COLO668 (cell line): ENCODE measurements around the gene RRBP1.
"Not testable (repeated sequence)": the region's sequence is repeated elsewhere in the genome, so short reads cannot be mapped to it uniquely, and the experiment has no call there.

ENCODE experiments used
- DNase-seq: peaks from one replicate; lab custom pipeline; 2025; ENCODE audit not compliant: unreplicated experiment; lab: John Stamatoyannopoulos, UW

RRBP1 gene

DNA sequence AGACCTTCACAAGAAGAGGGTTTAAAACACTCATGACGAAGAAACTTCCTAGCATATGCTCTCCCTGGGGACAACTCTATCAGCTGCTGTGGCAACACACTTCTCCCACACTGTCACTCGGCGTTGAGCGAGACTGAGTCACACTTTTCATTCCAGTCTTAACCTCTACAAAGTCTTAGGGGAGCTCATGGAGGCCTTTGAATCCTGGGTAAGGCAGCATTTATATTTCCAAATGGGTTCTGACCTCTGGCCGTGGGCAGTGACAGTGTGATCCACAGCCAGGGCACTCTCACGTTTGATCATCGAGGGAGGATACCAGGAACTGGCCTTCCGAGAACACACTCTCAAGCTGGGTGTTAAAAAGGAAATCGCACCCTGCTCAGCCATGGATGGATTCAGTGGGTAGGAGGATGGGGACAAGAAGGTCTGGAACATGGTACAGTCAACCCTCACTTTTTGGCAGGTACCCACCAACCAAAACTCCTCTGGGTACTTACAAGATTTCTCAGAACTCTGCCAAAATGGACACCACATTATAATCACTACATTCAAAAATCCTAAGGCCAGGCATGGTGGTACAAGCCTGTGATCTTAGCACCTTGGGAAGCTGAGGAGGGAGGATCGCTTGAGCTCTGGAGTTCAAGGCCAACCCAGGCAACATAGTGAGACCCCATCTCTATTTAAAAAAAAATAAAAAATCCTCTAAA is 19.6 kb downstream of the RRBP1 start:
- no peak for DNase-seq

DNA sequence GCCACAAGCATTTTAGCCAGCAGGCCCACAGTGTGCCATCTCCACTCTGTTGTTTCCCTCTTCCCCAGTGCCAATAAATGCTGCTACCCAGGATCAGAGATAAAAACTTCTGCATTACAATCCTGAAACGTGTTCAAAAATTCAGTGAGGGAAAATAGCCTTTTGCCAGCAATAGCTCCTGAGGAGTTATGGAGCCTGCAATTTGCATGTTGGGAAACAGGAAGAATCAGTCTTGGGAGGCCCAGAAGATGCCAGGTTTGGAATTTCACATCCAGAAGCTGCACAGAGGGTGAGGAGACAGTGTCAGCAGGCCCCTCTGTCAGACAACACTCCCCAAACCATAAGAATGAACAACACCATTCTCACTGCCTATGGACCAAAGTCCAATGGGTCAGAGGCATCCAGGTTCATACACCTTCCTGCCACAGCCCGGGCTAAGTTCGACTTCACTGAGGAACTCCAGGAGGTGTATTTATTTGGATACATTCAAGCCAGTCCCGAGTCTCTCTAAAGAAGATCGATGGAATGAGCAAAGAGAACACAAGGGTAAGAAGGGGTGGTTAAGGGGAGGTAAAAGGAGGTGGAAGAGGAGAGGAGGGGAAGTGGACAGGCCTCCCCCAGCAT is 20.8 kb downstream of the RRBP1 start:
- no peak for DNase-seq

DNA sequence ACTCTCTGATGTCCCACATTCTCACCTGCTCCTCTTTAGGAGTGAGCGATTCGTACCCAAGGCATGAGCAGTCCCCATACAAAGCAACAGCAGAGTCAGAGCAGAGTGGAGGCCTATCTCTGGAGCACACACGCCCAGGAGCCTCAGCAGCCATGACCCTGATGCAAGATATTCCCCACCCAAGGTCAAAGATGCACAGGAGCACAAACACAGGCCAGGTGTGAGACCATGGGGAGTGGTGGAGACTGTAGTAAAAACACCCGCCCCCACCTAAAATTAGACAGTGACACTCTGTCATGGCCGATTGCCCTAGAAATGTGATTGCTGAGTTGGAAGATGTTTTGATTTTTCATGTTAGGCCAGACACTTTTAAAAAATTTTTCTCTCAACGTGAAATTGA is 21.4 kb downstream of the RRBP1 start:
- DNase-seq = no peak

DNA sequence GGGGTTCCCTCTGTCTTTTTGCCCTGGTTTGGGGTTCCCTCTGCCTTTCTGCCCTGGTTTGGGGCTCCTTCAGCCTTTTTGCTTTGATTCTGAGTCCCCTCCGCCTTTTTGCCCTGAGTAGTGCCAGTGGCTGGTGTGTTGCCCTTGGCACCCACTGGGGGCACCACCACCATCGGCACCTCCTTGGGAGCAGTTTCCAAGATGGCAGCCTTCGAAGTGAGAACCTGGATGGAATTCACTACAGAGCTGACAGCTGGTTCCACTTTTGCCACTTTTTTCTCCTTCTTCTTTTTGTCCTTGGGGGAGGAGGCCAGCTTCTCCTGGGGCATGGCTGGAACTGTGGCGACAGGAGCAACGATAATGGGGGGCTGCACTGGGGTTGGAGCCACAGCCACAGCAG is 22.2 kb downstream of the RRBP1 start:
- no peak for DNase-seq

DNA sequence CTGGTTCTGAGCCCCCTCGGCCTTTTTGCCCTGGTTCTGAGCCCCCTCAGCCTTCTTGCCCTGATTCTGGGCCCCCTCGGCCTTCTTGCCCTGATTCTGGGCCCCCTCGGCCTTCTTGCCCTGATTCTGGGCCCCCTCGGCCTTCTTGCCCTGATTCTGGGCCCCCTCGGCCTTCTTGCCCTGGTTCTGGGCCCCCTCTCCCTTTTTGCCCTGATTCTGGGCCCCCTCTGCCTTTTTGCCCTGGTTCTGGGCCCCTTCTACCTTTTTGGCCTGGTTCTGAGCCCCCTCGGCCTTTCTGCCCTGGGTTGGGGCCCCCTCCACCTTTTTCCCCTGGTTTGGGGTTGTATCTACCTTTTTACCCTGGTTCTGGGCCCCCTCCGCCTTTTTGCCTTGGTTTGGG is 22.7 kb downstream of the RRBP1 start:
- not testable (repeated sequence) for DNase-seq

DNA sequence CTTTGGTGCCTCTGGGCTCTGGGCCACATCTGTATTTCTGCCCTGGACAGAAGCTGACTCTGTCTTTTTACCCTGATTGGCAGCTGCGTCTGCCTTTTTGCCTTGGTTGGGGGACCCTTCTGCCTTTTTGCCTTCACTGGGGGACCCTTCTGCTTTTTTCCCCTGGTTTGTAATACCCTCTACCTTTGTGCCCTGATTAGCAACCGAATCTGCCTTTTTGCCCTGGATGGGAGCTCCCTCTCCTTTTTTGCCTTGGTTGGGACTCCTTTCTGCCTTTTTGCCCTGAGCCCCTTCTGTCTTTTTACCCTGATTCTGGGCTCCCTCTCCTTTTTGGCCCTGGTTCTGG is 23.4 kb downstream of the RRBP1 start:
- DNase-seq = no peak

DNA sequence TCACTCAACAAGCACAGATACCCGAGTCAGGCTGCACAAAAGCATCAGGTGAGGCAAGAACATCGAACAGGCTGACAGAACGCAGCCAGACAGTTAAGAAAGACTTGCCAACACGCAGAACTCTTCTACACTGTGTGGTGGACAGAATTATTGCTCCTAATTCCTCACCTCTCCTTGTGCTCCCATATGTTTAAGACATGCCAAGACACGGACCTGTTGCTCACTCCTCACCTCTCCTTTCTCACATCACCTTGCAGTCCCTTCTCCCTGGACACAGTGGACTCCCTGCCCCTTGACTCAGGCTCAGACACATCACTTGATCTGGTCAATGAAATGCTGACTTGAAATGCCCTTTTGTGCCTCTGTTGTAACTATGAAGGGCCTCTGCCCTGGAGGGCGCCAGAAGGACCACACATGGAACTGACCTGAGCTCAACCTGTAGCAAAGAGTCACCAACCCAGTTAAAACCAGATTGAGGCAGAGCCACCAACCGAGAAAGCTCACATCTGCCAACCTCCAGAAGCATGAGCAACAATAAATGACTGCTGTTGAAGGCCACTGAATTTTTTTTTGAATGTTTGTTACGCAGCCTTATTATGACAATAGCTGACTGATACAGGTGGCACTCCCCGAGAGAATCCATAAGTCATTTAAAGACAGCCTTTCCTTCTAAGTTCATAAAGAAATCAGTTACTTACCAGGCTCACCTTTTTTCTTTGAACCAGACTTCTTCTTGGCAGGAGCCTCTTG is 24.0 kb downstream of the RRBP1 start:
- no peak for DNase-seq

DNA sequence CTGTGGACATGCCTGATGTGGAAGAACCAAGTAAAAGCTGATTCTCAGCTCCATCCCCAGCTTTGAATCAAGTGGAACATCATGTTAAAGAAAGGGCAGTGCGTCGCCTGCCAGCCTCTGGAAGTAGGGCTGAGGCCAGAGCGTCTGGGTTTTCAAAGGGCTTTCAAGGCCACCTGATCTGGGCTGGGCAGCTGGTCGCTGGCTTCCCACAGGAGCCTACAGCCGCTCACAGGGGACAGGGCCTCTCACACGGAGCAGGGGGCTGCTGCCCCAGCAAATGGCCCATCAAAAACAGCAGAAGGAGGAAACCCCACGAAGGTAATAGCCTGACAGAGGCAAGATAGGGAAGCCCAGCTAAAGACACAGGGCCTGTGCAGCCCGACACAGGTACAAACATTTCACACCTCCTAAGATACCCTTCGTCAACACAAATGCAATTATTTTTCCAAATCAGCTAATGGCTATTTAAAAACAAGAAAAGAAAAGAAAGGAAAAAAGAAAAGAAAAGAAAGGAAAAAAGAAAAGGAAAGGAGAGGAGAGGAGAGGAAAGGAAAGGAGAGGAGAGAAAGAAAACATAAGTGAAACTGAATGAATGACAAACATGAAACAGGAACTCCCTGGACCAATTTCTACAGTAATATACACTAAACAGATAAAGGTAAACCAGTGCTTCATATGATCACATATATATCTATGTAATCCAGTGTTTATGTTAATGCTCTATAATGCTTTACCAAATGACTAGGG is 24.8 kb downstream of the RRBP1 start:
- no peak for DNase-seq

DNA sequence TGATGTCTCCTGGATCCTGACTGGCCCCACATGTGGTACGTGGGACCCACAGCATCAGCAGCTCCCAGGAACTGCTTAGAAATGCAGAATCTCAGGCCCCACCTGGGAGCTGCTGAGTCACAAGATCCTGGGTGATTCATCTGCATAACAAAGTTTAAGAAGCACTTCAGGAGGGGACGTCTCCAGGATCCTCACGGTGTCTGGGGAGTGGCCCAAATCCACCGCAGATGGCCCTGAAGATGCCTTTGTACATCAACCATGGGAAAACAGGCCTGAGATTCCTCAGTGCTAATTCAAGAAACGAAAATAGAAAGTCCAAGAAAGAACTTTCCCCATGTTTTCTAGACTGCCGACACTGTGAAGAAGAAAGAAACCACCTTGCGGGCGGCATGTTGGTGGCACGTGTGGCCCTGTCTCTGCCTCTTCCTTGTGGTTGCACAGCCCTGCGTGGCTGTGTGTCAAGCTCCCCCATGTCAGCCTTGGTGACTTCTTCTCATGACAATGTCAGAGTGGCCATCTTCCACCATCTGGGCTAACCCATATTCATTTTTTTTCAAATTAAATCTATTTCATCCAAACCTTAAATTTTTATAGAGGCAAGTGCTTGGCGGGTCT is 26.1 kb downstream of the RRBP1 start:
- DNase-seq = no peak

DNA sequence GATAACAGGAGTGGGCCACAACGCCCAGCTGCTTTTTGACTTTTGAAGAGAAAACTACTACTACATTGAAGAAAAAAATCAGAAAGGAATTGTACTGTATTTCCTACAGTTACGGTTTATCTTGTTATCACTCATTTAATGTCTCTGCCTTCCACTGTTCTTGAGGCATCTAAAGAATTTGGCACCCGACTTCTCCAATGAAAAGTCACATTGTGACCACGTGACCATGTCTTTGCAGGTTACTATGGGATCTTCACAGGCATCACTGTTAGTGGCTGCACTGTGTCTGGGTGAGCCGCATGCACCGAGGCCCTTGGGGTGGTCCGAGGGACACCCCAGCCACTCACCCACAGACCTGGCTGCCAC is 26.8 kb downstream of the RRBP1 start:
- no peak for DNase-seq

DNA sequence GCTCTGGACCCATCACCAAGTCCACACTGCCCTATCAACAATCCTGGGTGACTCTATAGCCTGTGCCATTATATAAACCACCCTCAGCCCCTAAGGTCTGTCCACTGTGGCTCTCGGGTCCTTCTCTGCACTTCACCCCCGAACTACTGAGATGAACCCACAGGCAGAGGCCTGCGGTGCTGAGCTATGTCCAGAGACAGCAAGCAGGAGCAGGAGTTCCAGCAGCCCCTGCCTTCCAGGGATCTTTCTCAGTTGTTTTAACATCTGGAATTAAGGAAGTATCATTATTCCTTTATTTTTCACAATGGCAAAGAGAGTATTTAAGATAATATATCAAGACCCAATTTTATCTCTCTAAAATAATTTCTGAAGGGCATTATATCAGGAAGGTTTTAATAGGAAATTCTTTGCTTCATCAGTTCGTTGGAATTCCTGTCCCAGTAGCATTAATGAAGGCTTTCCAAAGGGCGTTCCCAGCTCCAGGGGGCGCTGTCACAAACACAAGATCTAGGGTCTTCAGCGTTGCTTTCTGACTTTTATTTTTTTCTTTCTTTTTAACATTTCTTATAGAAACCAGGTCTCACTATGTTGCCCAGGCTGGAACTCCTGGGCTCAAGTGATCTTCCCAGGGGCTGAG is 27.3 kb downstream of the RRBP1 start:
- DNase-seq = peak; percentile 23

DNA sequence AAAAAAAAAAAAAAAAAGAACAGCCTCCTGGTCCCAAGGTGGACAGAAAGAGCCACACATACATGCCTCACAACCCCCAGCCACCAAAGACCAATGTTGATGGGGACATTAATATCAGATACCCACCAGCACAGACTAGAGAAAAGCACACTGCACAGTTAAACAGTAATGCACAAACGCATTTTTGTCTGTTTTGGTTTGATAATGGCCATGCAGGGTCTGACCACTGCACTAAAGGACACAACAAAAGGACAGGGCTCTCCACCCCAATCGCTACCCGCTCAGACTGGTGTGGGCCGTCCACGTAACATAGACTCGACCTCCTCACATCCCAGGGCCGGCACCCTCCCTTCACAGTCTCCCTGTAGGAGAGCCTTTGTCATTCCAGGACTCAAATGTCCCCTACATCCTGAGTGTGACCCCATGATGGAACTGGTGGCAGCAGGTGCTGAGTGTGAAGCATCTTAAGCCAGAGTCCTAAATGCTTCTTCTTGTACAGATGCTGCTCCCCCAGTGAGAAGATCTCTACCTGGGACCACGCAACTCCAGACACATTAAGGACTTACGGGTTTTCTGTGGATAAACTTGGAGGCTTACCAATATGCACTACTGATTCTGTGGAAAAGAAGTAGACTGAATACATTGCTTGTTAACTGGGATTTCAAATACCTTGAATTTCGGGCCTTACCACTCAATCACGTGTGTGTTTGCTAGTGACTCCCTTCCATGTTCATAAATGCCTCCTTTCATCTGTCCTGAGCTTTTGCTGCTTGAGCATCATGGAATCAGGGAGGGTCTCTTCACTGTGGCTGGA is 28.0 kb downstream of the RRBP1 start:
- no peak for DNase-seq

DNA sequence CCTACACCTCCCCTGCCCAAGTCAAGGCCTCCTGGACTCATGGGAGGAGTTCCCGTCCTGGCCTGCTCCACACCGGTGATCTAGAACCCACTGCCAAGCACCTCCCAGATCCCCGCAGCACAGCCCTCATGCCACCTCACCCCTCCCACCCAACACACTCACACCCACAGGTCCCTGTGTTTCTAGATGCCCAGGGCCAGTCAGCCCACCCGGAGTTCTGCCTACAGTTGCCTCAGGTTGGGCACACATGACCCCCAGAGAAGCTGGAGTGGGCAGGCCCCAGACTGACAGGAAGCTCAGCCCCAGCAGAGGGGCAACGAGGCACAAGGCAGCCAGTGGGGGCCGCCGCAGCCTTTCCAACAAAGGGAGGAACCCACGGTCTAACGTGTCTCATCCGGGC is 29.6 kb downstream of the RRBP1 start:
- no peak for DNase-seq

DNA sequence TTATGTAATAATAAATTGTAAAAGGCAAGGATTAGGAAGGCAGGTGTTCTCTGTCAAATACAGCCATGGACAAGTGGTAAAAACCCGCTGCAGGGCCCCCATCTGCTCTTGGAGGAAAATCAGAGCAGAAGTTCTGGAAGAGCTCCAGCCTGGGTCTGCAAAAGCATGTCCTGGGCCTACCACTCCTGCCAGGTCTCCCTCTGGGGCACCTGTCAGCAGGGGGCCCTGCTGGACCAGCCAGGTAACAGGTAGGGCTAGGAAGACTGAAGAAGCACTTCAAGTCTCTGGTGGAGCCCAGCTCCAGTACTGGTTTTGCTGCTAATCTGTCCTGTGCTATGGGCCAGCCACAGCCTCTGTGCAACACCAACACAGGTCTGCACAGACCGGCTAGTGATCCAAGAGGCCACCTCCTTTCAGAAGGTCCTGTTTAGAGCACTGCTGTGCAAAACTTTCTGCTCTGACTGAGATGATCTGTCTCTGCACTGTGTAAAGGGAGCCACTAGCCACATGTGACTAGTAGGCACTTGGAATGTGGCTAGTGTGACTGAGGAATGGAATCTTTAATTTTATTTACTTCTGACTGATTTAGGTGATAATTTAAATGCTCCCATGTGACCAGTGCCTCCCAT is 30.2 kb downstream of the RRBP1 start:
- DNase-seq = peak; percentile 24

DNA sequence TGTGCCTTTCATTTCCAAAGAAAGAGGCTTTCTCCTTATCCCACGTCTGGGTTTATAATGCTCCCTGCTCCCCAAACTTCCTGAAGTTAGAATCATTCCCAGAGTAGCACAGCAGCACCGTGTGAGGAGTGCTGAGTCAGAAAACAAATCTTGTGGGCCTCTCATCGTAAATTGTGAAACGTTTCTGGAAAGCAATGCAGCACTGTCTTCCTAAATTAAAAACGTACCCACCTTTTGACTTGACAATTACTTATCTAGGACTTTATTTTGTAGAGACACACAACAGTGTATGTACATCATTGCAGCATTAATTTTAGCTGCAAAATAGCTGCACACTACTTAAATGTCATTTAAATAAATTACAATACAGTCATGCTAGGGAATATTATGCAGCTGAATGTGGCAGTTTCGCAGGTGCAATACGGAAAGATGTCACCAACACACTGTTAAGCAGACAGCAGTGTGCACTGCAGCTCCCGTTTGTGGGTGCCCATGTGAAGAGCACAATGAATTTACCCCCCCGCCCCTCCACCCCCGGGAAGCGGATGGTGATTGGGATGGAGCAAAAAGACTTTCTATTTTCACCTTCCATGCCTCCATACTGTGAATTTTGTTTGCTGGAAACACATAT is 30.8 kb downstream of the RRBP1 start:
- no peak for DNase-seq

DNA sequence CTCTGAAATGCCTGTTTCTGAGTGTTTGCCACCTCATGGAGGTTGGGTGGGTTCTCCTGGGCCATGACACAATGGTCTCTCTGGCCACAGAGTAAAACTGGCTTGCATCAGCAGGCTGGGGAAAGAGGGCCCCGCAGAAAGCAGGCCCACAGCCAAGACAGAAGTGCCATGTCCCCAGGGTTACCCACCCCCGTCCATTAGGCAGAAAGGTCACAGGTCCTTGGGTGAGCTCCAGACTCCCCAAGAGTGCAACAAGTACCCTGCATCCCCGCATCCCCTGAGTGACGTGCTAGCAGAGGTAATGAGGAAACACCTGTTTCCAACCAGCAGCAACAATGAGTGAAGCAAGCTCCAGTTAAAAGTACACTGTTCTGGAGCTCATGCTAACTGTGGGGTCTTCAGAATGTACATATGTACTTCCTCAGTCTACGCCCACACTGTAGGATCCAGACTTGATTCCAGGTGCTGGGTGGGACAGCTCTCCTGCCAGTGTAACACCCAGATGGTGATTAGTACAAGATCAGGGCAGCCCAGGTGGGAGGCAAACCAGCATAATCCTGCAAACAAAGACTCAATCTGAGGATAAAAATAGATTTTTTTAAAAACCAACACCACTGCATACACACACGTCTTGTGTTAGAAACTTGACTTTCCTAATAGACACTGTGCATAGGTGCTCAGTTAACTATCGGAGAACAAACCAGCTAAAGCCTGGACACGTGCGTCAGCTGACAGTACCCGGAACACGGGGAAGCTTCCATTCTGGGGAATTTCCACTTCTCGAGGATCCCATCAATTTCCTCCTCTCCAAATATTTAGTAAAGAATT is 31.5 kb downstream of the RRBP1 start:
- no peak for DNase-seq

DNA sequence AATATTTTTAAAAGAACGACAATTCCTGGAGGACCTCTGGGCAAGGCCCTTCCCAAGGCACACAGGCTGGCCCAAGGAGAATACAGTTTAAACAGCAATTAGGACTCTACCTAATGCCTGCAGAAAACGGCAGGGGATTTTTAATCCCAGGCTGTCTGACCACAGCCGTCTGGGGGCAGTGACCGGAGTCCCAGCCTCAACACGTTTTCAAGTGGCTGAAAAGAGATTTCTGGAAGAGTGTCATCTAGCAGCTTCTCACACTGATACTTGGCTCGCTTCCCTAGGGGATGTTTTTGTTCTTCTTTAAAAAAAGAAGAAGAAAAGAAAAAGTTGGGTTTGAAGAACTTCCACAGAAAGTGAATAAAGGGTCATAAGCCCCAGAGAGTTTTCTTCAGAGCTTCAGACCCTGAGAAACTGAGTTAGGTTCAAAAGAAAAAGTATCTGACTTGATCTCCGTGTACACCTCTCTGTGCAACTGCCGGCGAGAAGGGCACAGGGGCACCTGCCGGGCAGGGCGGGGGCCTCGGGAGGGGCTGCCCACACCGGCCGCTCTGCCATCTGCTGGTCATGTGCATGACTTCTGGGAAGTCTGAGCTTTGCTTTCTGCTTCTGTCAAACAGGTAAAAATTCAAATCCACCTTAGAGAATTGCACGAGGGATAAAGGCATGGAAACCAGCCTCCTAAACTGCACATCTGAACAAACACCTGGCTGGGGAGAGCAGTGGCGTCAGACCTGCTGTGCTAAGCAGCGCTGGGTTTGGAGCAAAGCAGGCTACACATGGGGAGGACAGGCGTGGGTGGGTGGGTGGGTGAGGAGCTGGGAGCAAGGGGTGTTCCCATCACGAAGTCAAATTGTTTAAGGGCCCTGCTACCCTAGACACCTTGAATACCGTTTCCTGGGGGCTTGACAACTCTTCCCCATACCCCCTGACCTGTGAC is 33.0 kb downstream of the RRBP1 start:
- DNase-seq = peak; percentile 89
